ENCODE results near the gene MRPL36.

DNA sequence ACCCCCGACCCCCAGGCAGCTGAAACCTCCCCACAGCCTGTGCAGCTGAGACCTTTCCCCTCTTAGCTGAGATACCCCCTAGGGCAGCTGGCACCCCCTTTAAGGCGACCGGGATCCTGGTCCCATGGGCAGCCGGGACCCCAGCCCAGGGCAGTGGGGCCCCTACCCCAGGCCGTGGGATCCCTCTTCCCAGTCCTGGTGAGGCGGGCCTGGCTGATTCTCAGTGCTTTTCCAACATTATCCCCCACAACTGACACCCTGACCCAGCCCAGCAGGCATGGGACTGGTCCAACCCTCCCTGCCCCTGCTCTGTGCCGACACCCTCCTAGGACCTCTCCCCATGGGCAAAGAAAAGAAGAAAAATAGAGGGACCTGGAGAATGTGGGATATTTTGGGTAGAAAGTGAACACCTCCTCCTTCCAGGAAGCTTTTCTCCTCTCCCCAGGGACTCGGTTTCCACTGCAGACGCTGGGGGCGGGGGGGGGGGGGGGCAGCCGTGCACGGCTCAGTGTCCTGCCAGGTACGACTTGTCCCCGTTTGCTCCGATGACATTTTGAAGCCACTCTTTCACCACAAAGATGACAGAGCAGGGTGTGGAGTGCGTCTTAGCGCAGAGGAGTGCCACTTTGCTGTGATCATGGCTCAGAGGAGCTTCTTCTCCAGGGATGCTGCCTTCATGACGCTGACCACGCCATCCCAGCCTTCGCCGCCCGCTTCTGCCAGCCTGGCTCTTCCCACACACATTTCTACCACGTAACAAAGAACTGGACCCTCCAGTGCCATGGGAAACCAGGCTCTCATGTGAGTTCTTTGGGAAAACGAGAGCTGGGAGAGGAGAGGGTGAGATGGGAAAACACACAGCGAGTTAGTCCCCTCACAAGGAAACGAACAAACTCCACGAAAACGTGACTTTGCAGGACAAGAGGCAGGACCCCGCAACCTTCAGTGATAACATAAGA, 47.5 kb downstream of the MRPL36 start:
- TF ChIP-seq, protein P1, sequence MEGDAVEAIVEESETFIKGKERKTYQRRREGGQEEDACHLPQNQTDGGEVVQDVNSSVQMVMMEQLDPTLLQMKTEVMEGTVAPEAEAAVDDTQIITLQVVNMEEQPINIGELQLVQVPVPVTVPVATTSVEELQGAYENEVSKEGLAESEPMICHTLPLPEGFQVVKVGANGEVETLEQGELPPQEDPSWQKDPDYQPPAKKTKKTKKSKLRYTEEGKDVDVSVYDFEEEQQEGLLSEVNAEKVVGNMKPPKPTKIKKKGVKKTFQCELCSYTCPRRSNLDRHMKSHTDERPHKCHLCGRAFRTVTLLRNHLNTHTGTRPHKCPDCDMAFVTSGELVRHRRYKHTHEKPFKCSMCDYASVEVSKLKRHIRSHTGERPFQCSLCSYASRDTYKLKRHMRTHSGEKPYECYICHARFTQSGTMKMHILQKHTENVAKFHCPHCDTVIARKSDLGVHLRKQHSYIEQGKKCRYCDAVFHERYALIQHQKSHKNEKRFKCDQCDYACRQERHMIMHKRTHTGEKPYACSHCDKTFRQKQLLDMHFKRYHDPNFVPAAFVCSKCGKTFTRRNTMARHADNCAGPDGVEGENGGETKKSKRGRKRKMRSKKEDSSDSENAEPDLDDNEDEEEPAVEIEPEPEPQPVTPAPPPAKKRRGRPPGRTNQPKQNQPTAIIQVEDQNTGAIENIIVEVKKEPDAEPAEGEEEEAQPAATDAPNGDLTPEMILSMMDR (IDR thresholded peaks at IDR 0.05; ENCODE audit: low read length), result no peak
- TF ChIP-seq EZH2phosphoT487 (IDR thresholded peaks at IDR 0.05; ENCODE audit: low read length), result no peak
